ENCODE measurements around the gene SMG7. TPM values are rescaled to one million over a fixed set of nuclear protein-coding genes. Genes with fewer than 3 reads are reported as not detected.
A peak's percentile ranks its signal among the peaks of the same experiment; 100 is the strongest.

Gene SMG7
- total and polyA plus RNA-seq, 10 of the 15 experiments (the other 5 are each of a cell fraction or from before 2014, with no cell fraction given): 9.5 to 65.4 (median 42.7) TPM

- peaks cover 0 to 2% of the 10 kb centered on the region in 2 experiments; a peak in 2 of 4 replicates for H3K36me3 ChIP-seq (ENCODE audit: control insufficient read depth in 2 of 2, insufficient read depth in 2 of 2, low read length in 1 of 2)
- ChIA-PET POLR2A (interaction anchor here (0.6 to 0.9 kb wide), 2 partner anchors 17 to 57 kb away, joined by 4 to 7 read pairs; no protein-coding TSS in a partner anchor), SMC1A (ENCODE audit: uncharacterized antibody, unreplicated experiment) (interaction anchor here (0.7 to 1.5 kb wide), 4 partner anchors 10 to 75 kb away, joined by 3 to 4 read pairs (median 3); no protein-coding TSS in a partner anchor), CTCF (interaction anchor here (0.8 to 1.7 kb wide), 6 partner anchors 18 to 37 kb away, joined by 3 to 6 read pairs (median 3); no protein-coding TSS in a partner anchor), RAD21 (ENCODE audit: unreplicated experiment) (interaction anchor here (0.7 kb wide), 1 partner anchor 224 kb away, joined by 3 read pairs; no protein-coding TSS in a partner anchor)
- in situ Hi-C loops (cut with MboI): no loop called here
- no peak for DNase-seq (ENCODE audit: low read depth, low spot score)
- H3K27ac ChIP-seq (ENCODE audit: control insufficient read depth, insufficient read depth): no peak overlapping the region; the same call in 1 of the 2 replicates
- no peaks in the 10 kb centered on the region for H3K4me1 ChIP-seq (ENCODE audit: control insufficient read depth, insufficient read depth, low read length)
- no peak overlapping the region for H3K4me3 ChIP-seq
- FAIRE-seq: no peak
- H3K9me3 ChIP-seq (replicated peaks; ENCODE audit: control insufficient read depth, insufficient read depth, low read length): no peaks in the 10 kb centered on the region
- H3K4me2 ChIP-seq (ENCODE audit: control insufficient read depth, insufficient read depth): no peak overlapping the region
- ATAC-seq: peak; percentile 34; the same call in 1 of the 3 replicates
- BruUV-seq (replicated peaks): no TSS peak
- H2AFZ ChIP-seq (ENCODE audit: control insufficient read depth, low read depth, low read length): no peak overlapping the region
- no peak overlapping the region for H3K9ac ChIP-seq (ENCODE audit: control insufficient read depth, insufficient read depth, low read length)
- H4K20me1 ChIP-seq (ENCODE audit: control insufficient read depth, insufficient read depth): no peaks in the 10 kb centered on the region; the same call in 1 of the 2 replicates
- WGBS (ENCODE audit: insufficient coverage, insufficient replicate concordance, low lambda C conversion rate, missing lambda C conversion rate): 82% methylated on average over 5 of the region's 5 CpGs
- H3K27me3 ChIP-seq (replicated peaks in 1 of 2; ENCODE audit: control insufficient read depth in 2 of 2, insufficient read depth in 2 of 2, low read length in 1 of 2): no peaks in the 10 kb centered on the region
- no peak for TF ChIP-seq ZNF24 (IDR thresholded peaks at IDR 0.05)
- TF ChIP-seq ZBTB4 (CRISPR knock-in tag; IDR thresholded peaks at IDR 0.05): no peak
- 0 out of 2 replicates have a peak, but pooled peaks have one; percentile 4 for TF ChIP-seq SMC3 (IDR thresholded peaks at IDR 0.05; ENCODE audit: borderline replicate concordance, low read length)
- intact Hi-C loops (cut with micrococcal nuclease; ENCODE audit: unreplicated experiment): no loop called here
- peaks cover 70% of the 10 kb centered on the region for H3K79me2 ChIP-seq (ENCODE audit: control insufficient read depth, insufficient read depth, low read length)
Observed at GRCh38 chr1:183505454-183506089, 33.3 kb downstream of the SMG7 start.

All from GM12878 (cell line).